ENCODE results near the gene POLDIP2. TPM values are rescaled to one million over a fixed set of nuclear protein-coding genes. Genes with fewer than 3 reads are reported as not detected.

The POLDIP2 gene
- total and polyA plus RNA-seq, 10 of the 15 experiments (the other 5 are each of a cell fraction or from before 2014, with no cell fraction given) = 22.8 to 196 (median 121) TPM

DNA sequence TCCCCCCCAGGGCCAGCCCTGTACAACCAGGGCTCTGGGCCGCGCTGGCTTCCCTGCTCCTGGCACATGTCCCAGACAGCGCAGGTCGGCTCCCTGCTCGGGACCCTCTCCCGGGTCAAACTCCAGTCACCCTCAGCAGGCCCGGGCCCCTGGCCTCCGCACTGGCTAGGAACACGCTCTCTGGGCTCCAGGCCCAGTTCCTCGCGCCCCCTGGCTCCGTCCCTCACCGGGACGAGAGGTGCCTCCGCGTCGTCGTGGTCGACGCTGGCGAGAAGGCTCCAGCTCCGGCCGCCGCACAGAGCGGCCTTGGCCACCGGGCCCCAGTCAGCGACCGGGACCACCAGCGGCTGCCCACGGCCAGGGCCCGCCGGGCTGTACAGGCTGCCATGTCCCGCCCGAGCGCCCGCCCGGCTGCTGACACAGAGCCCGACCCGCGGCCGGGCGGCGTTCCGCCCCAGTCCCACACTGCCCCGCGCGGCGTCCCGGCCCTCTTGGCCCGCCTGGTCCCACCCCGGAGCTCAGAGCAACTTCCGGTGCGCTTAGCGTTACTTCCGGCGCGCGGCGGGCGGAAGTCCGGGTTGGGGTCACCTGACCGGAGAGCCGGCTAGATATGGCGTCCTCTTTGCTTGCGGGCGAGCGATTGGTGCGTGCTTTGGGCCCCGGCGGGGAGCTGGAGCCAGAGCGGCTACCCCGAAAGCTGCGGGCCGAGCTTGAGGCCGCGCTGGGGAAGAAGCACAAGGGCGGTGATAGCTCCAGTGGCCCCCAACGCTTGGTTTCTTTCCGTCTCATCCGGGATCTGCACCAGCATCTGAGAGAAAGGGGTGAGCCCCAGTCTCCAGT lies at the start of gene POLDIP2 (continued):
- TF ChIP-seq, protein P1, sequence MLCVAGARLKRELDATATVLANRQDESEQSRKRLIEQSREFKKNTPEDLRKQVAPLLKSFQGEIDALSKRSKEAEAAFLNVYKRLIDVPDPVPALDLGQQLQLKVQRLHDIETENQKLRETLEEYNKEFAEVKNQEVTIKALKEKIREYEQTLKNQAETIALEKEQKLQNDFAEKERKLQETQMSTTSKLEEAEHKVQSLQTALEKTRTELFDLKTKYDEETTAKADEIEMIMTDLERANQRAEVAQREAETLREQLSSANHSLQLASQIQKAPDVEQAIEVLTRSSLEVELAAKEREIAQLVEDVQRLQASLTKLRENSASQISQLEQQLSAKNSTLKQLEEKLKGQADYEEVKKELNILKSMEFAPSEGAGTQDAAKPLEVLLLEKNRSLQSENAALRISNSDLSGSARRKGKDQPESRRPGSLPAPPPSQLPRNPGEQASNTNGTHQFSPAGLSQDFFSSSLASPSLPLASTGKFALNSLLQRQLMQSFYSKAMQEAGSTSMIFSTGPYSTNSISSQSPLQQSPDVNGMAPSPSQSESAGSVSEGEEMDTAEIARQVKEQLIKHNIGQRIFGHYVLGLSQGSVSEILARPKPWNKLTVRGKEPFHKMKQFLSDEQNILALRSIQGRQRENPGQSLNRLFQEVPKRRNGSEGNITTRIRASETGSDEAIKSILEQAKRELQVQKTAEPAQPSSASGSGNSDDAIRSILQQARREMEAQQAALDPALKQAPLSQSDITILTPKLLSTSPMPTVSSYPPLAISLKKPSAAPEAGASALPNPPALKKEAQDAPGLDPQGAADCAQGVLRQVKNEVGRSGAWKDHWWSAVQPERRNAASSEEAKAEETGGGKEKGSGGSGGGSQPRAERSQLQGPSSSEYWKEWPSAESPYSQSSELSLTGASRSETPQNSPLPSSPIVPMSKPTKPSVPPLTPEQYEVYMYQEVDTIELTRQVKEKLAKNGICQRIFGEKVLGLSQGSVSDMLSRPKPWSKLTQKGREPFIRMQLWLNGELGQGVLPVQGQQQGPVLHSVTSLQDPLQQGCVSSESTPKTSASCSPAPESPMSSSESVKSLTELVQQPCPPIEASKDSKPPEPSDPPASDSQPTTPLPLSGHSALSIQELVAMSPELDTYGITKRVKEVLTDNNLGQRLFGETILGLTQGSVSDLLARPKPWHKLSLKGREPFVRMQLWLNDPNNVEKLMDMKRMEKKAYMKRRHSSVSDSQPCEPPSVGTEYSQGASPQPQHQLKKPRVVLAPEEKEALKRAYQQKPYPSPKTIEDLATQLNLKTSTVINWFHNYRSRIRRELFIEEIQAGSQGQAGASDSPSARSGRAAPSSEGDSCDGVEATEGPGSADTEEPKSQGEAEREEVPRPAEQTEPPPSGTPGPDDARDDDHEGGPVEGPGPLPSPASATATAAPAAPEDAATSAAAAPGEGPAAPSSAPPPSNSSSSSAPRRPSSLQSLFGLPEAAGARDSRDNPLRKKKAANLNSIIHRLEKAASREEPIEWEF (IDR thresholded peaks at IDR 0.05; ENCODE audit: insufficient replicate concordance, low read depth, low read length) = no peak
- no peak for TF ChIP-seq EED (IDR thresholded peaks at IDR 0.05; ENCODE audit: low read depth)
- TF ChIP-seq BHLHE40 (IDR thresholded peaks at IDR 0.05; ENCODE audit: borderline replicate concordance in 1 of 2, low read depth in 2 of 2, low read length in 1 of 2) = peak; percentile 61 to 76; a peak in 3 of 4 replicates
- no peak for TF ChIP-seq STAT3 (IDR thresholded peaks at IDR 0.05; ENCODE audit: low read depth, low read length)
- peak; percentile 28; the same call in 1 of the 2 replicates for TF ChIP-seq STAT1 (conservative IDR thresholded peaks at IDR 0.05)
- TF ChIP-seq SIN3A (IDR thresholded peaks at IDR 0.05; ENCODE audit: low read depth, low read length) = peak; percentile 94
- TF ChIP-seq ZBED1 (IDR thresholded peaks at IDR 0.05; ENCODE audit: borderline replicate concordance) = no peak
- TF ChIP-seq MEF2A (IDR thresholded peaks at IDR 0.05; ENCODE audit: insufficient read depth, low read depth, low read length) = 0 out of 2 replicates have a peak, but pooled peaks have one; percentile 47
- TF ChIP-seq CREM (IDR thresholded peaks at IDR 0.05; ENCODE audit: low read depth) = peak; percentile 93
- TF ChIP-seq, protein P2, sequence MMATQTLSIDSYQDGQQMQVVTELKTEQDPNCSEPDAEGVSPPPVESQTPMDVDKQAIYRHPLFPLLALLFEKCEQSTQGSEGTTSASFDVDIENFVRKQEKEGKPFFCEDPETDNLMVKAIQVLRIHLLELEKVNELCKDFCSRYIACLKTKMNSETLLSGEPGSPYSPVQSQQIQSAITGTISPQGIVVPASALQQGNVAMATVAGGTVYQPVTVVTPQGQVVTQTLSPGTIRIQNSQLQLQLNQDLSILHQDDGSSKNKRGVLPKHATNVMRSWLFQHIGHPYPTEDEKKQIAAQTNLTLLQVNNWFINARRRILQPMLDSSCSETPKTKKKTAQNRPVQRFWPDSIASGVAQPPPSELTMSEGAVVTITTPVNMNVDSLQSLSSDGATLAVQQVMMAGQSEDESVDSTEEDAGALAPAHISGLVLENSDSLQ (IDR thresholded peaks at IDR 0.05) = peak; percentile 65
- TF ChIP-seq GATAD2B (conservative IDR thresholded peaks at IDR 0.05; ENCODE audit: low read depth) = peak; percentile 89
- no peak for TF ChIP-seq SUZ12 (IDR thresholded peaks at IDR 0.05; ENCODE audit: unreplicated experiment)
- TF ChIP-seq MTA2 (IDR thresholded peaks at IDR 0.05; ENCODE audit: low read depth) = no peak
- TF ChIP-seq CBX3 (IDR thresholded peaks at IDR 0.05; ENCODE audit: borderline replicate concordance, low read depth) = no peak
- peak; percentile 86 for TF ChIP-seq BACH1 (IDR thresholded peaks at IDR 0.05; ENCODE audit: borderline replicate concordance)
- TF ChIP-seq NBN (IDR thresholded peaks at IDR 0.05) = peak; percentile 59
- no peak for TF ChIP-seq RBBP5 (conservative IDR thresholded peaks at IDR 0.05)
- TF ChIP-seq HDGF (IDR thresholded peaks at IDR 0.05) = no peak
- peak; percentile 21; the same call in 1 of the 2 replicates for TF ChIP-seq SMAD5 (IDR thresholded peaks at IDR 0.05; ENCODE audit: low read depth)
- TF ChIP-seq, protein P3, sequence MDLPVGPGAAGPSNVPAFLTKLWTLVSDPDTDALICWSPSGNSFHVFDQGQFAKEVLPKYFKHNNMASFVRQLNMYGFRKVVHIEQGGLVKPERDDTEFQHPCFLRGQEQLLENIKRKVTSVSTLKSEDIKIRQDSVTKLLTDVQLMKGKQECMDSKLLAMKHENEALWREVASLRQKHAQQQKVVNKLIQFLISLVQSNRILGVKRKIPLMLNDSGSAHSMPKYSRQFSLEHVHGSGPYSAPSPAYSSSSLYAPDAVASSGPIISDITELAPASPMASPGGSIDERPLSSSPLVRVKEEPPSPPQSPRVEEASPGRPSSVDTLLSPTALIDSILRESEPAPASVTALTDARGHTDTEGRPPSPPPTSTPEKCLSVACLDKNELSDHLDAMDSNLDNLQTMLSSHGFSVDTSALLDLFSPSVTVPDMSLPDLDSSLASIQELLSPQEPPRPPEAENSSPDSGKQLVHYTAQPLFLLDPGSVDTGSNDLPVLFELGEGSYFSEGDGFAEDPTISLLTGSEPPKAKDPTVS (IDR thresholded peaks at IDR 0.05; ENCODE audit: low read depth, low read length) = no peak
- TF ChIP-seq MYC (IDR thresholded peaks at IDR 0.05; ENCODE audit: insufficient read depth, insufficient read length, insufficient replicate concordance, low read length, severe bottlenecking) = peak; percentile 71

Data from GM12878 (cell line).